Aorta (tissue), 5 donors: Measurements from ENCODE around the gene PALLD. TPM values are rescaled to one million over a fixed set of nuclear protein-coding genes. Genes with fewer than 3 reads are reported as not detected.

Experiments used
- ATAC-seq: fragments of 200-7000 bp; cut with Tn5 transposase; one replicate; pipeline ENCODE4 v1.9.1; 2022; ENCODE audit warnings: moderate library complexity; ENCODE audit not compliant: low FRiP score
- DNase-seq, 2 donors: peaks; one replicate each; pipeline ENCODE4 v3.0.0-alpha.2; 2020
- H3K27ac ChIP-seq, 2 donors: one replicate each; pipeline ENCODE4 v1.5.1; 2013; ENCODE audit warnings: low read length in 2 of 2, mild to moderate bottlenecking in 2 of 2, moderate library complexity in 2 of 2, control low read depth in 1 of 2, inconsistent platforms in 1 of 2, low read depth in 1 of 2
- H3K27me3 ChIP-seq, 2 donors: one replicate each; pipeline ENCODE4 v1.6.1; 2013; ENCODE audit warnings: control low read depth in 1 of 2, low read length in 1 of 2, mild to moderate bottlenecking in 1 of 2, moderate library complexity in 1 of 2; ENCODE audit not compliant: insufficient read depth in 2 of 2, control insufficient read depth in 1 of 2
- H3K36me3 ChIP-seq, 2 donors: one replicate each; pipeline ENCODE4 v1.6.1; 2013; ENCODE audit warnings: control low read depth in 1 of 2, low read length in 1 of 2, mild to moderate bottlenecking in 1 of 2; ENCODE audit not compliant: insufficient read depth in 2 of 2, control insufficient read depth in 1 of 2
- H3K4me1 ChIP-seq, 2 donors: one replicate each; pipeline ENCODE4 v1.6.1; 2013; ENCODE audit warnings: low read length in 2 of 2, control low read depth in 1 of 2, mild to moderate bottlenecking in 1 of 2, moderate library complexity in 1 of 2; ENCODE audit not compliant: insufficient read depth in 2 of 2, control insufficient read depth in 1 of 2
- H3K4me3 ChIP-seq, 2 donors: one replicate each; pipeline ENCODE4 v1.5.1; 2013; ENCODE audit warnings: low read length in 2 of 2, control low read depth in 1 of 2, mild to moderate bottlenecking in 1 of 2
- H3K9me3 ChIP-seq: one replicate; pipeline ENCODE4 v1.6.1; 2013; ENCODE audit warnings: mild to moderate bottlenecking, low read length; ENCODE audit not compliant: control insufficient read depth
- WGBS, 2 donors: extraction: QIAGEN DNeasy Blood & Tissue Kit; methylation state at CpG; one replicate each; pipeline ENCODE4 v1.1.7; 2013; 5-methylcytosine and 5-hydroxymethylcytosine counted together
- intact Hi-C, 2 donors: fragments of 100-400 bp; cut with DNase I; formaldehyde crosslinking; loops; one replicate each; pipeline versions ENCODE4 v1.14.2 to v1.15.0; 2022
- polyA plus RNA-seq, 2 donors: library from polyadenylated mRNA; stranded (reverse); fragments of 200-250 nt; gene quantifications; one replicate each; pipeline ENCODE4 v1.2.3, GENCODE V29; 2013
- total RNA-seq, 2 donors: library from RNA; stranded (reverse); fragmentation: NEBNext Ultra II Directional; extraction: Animal tissue kit (Norgen Biotek cat#: 25700); gene quantifications; one replicate each; pipeline ENCODE4 v1.2.1, GENCODE V29; 2021
- donor health status: healthy with polysubstance abuse.
- donor health status: Bipolar disorder and iron deficiency.
- donor health status: DM: no; HTN: no; CAD: no.
- donor health status: DM: no; HTN: no; CAD: no.
- donor health status: DM: yes; HTN: yes; CAD: no.

Gene PALLD
- total and polyA plus RNA-seq, 4 donors: 253 to 626 (median 464) TPM

DNA sequence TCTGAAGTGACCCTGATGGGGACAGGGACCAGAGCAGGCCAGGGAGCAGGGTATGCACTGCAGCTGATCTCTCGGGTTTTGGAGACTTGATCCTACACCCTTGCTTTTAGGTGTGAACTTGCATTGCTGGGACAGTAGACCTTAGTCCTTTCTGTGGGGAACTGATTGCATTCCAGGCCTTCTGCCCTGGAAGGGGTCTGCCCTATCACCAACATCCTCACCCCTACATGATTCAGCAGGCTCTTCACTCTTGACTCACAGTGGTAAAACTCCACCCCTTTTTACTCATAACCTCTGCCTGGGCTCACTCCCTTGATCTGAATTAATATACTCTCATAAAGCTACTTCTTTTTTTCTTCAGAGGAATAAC is 10.0 kb upstream of the PALLD start:
- Histone ChIP-seq H3K27me3 (no peaks in the 10 kb centered on the region), H3K27ac (no peak overlapping the region), H3K9me3 (no peaks in the 10 kb centered on the region), H3K4me3 (no peak overlapping the region), H3K4me1 (no peaks in the 10 kb centered on the region), H3K36me3 (no peaks in the 10 kb centered on the region)
- intact Hi-C loops: no loop called here
- 93 to 97% methylated on average over 1 of the region's 1 CpG for WGBS, 2 donors
- ATAC-seq (no peak), DNase-seq (no peak)

DNA sequence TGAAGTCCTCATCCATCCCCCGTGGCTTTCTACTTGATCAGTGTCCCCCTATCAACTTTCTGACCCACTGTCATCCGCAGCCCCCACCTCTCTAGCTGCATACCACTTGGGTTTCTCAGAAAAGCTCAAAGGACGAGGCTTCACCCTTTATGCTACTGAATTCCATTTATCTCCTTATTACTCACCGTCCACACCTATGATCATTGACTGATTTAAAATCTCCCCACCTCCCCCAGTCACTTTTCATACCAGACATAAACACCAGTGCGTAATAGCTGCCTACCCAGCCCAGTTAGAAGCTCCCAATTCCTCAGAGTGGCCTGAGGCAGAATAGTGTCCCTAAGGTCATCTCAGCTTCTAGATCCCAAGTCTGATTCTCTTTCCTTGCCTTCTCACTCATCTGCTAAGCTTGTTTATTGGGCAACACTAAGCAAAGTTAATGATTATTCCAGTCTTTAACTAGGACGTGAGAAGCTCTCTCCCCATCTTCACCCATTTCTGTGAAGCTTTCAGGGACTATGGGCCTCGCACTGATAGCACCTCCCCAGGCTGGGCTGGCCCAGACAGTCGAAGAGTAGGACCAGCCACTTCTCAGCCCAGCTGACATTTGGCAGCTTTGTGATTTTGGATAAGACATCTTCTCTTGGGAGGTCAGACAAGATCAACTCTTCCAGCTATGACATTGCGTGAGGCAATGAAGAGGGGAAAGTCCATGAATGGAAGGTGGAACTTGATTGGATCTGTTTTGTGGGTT is 9.4 kb upstream of the PALLD start:
- Histone ChIP-seq H3K27me3 (no peaks in the 10 kb centered on the region), H3K9me3 (no peaks in the 10 kb centered on the region), H3K4me3 (no peak overlapping the region), H3K36me3 (no peaks in the 10 kb centered on the region), H3K4me1 (no peaks in the 10 kb centered on the region), H3K27ac (no peak overlapping the region)
- DNase-seq: no peak
- no peak for ATAC-seq
- intact Hi-C loops: no loop called here
- WGBS, 2 donors: 78 to 92% methylated on average over 9 of the region's 9 CpGs

DNA sequence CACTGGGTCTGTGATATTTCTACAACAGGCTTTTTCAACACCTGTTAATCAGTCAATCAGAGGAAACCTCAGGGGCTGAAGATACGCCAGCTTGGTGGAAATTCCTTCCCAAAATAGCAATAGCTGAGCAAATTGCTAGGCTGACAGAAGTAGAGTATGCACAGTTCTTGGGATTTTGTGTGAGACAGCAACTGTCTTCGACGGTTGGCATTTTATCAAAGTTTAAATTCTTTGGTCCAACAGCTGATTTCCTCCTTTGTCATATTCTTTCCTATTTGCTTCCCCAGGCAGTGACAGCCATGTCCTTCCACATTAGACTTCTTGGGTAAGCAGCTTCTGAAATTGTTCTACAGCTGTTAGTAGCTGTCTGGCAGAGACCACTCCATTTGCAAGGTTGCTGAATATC is 8.0 kb upstream of the PALLD start:
- intact Hi-C loops: no loop called here
- no peak for DNase-seq
- Histone ChIP-seq H3K4me3 (no peak overlapping the region), H3K36me3 (no peaks in the 10 kb centered on the region), H3K4me1 (no peaks in the 10 kb centered on the region), H3K9me3 (no peaks in the 10 kb centered on the region), H3K27ac (no peak overlapping the region), H3K27me3 (no peaks in the 10 kb centered on the region)
- ATAC-seq: no peak
- WGBS, 2 donors: 24 to 36% methylated on average over 3 of the region's 3 CpGs

DNA sequence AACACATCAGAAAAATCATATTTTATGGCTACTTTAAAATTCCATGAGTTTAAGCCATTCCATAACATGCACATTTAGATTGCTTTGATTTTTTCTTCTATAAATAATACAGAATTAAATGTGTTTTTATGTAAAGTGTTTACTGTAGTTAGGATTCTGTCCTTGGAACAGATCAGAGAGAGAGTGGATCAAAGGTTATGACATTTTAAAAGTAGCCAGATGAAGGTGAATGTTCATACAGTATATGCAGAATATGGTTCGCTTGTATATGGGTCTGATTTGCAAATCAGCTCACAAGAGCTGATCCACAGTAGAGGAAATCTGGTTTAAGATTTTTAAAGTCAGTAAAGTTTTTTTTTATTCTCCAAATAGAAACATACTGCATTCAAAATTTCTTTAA is 7.2 kb upstream of the PALLD start:
- intact Hi-C loops: no loop called here
- H3K9me3 ChIP-seq: no peaks in the 10 kb centered on the region
- no peak for ATAC-seq
- H3K27me3 ChIP-seq: no peaks in the 10 kb centered on the region
- H3K4me1 ChIP-seq: no peaks in the 10 kb centered on the region
- DNase-seq: no peak
- 97 to 99% methylated on average over 1 of the region's 1 CpG for WGBS, 2 donors
- H3K27ac ChIP-seq: no peak overlapping the region
- no peaks in the 10 kb centered on the region for H3K36me3 ChIP-seq
- H3K4me3 ChIP-seq: no peak overlapping the region

DNA sequence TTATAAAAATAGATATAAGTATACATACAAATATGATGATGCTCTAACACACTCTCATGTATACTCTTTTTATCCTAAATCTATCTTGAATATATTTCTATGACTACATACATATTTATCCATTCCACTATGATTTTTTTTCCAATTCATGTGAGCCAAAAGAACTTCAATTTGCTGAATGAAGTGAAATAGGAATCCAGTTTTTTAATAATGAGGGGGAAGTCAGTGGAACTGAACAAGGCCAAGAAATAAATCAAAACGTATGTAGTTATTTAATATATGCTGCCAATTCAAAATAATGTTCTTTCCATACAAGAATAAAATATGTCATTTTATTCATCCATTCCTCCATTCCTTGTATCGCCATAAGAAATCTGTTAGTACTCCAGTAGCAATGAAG is 6.1 kb upstream of the PALLD start:
- intact Hi-C loops: no loop called here

DNA sequence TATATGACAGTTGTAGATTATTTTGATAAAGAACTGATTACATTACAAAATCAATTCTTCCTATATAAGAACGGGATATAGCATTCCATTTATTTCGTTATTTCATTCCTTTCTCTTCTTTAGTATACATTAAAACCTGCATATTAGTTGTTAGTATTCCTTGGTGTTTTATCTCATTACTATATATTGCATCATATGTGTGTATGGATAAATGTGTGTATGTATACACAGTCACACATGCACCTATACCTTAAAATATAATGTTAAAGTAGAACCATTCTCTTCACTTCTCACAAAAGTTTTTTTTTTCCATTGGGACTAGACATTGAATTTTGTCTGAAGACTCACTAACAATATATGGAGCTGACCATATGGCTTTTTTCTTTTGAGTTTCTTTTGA is 5.3 kb upstream of the PALLD start:
- no peak for ATAC-seq
- no peaks in the 10 kb centered on the region for H3K36me3 ChIP-seq
- no peak overlapping the region for H3K27ac ChIP-seq
- no peaks in the 10 kb centered on the region for H3K27me3 ChIP-seq
- intact Hi-C loops: no loop called here
- H3K4me3 ChIP-seq: no peak overlapping the region
- 91 to 96% methylated on average over 2 of the region's 2 CpGs for WGBS, 2 donors
- no peak for DNase-seq
- no peaks in the 10 kb centered on the region for H3K9me3 ChIP-seq
- no peaks in the 10 kb centered on the region for H3K4me1 ChIP-seq

More for the DNA sequence above, 6.1 kb upstream of the PALLD start:
- ATAC-seq (no peak), DNase-seq (no peak)
- Histone ChIP-seq H3K36me3 (no peaks in the 10 kb centered on the region), H3K4me1 (no peaks in the 10 kb centered on the region), H3K4me3 (no peak overlapping the region), H3K27me3 (no peaks in the 10 kb centered on the region), H3K27ac (no peak overlapping the region), H3K9me3 (no peaks in the 10 kb centered on the region)
- WGBS, 2 donors: 91 to 95% methylated on average over 2 of the region's 2 CpGs

DNA sequence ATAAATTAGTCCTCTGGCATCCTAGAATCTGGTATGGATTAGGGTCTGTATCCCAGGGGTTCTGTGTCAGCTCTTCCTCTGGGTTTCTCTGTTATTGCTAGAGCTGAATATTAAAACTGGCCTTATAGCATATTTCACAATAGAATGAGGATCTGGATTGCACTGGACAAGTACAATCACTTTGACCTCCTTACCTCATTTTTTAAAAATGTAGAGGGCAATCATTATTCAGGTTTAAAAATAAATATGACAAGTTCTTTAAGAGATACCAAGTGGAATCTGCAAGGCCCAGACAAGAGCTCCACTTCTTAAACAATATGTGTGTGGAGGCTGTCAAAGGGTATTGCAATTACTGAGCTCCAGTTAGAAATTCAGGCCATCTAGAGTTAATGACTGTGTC is 1.4 kb downstream of the PALLD start:
- no peak for ATAC-seq

DNA sequence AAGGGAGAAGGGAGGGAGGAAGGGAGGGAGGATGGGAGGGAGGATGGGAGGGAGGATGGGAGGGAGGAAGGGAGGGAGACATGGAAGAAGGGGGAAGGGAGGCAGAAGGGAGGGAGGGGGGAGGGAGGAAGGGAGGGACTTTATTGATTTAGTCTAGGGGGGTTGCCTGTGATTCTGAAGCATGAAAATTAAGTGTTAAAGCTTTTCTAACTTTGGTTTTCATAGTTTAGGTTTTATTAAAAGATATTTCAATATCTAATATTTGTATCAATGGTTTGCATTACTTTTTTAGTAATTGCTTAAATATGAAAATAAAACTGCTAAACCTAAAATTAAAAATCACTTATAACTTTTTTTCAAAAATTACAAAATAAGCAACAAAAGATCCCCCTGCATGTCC is 2.4 kb downstream of the PALLD start:
- no peak for DNase-seq
- no peak overlapping the region for H3K4me3 ChIP-seq
- no peak for ATAC-seq
- no peaks in the 10 kb centered on the region for H3K27me3 ChIP-seq
- no peak overlapping the region for H3K27ac ChIP-seq
- no peaks in the 10 kb centered on the region for H3K4me1 ChIP-seq
- no peaks in the 10 kb centered on the region for H3K9me3 ChIP-seq
- intact Hi-C loops: no loop called here
- no peaks in the 10 kb centered on the region for H3K36me3 ChIP-seq

More for the DNA sequence above, 1.4 kb downstream of the PALLD start:
- no peak for DNase-seq
- intact Hi-C loops: no loop called here
- no peak overlapping the region for H3K27ac ChIP-seq
- no peaks in the 10 kb centered on the region for H3K9me3 ChIP-seq
- H3K4me1 ChIP-seq: no peaks in the 10 kb centered on the region
- no peaks in the 10 kb centered on the region for H3K27me3 ChIP-seq
- no peaks in the 10 kb centered on the region for H3K36me3 ChIP-seq
- H3K4me3 ChIP-seq: no peak overlapping the region

DNA sequence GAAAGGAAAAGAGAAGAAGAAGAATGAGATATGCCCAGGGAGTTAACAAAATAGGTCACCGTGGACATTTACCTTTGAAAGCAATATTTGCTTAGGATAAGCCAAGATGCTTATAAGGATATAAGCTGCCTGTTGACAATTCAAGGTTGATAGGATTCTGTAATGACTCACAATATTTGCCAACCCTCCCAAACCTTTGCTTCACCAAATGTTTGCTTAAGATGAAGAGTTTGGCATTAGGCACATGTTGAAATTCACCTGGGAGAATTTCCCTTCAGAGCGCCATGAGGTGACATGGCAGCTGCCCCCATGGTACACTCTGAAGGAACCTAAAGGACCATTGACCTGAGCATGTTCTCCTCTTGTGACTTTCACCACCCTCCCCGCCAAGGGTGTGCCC is 4.6 kb downstream of the PALLD start:
- Histone ChIP-seq H3K4me1 (no peaks in the 10 kb centered on the region), H3K4me3 (no peak overlapping the region), H3K36me3 (no peaks in the 10 kb centered on the region), H3K9me3 (no peaks in the 10 kb centered on the region), H3K27ac (no peak overlapping the region), H3K27me3 (no peaks in the 10 kb centered on the region)
- 93 to 94% methylated on average over 3 of the region's 3 CpGs for WGBS, 2 donors
- intact Hi-C loops: no loop called here
- DNase-seq (no peak), ATAC-seq (no peak)
